K562 (cell line): ENCODE data around the gene CCDC195. TPM values are rescaled to one million over a fixed set of nuclear protein-coding genes. Genes with fewer than 3 reads are reported as not detected.

ENCODE experiments used
- ATAC-seq: fragments of 200-7000 bp; cut with Tn5 transposase; 3 replicates; pipeline ENCODE4 v1.9.1; 2020; ENCODE audit warnings: moderate library complexity
- BruUV-seq: library from RNA; stranded (reverse); fragments of 400-500 nt; replicated peaks from 2 replicates; lab custom pipeline; 2021; lab: Mats Ljungman, UMichigan
- CTCF ChIA-PET: fragments of 300-600 bp; formaldehyde crosslinking; extraction: SDS; loops from one replicate; lab custom pipeline; 2021; ENCODE audit warnings: low intra/inter-chr PET ratio; lab: Yijun Ruan, JAX
- POLR2A ChIA-PET: fragments of 300-600, 350-650 bp; sonication (Branson Sonifier 250); formaldehyde crosslinking; extraction: SDS; loops from one replicate; lab custom pipeline; 2021; ENCODE audit warnings: antibody characterized with exemption, inconsistent platforms; lab: Yijun Ruan, JAX
- DNase-seq, 4 experiments: peaks; one replicate each; pipeline versions ENCODE4 v3.0.0 to v3.0.0-alpha.2; 2011 to 2018; ENCODE audit warnings: low spot score in 3 of 4, mixed read lengths in 3 of 4; ENCODE audit errors: extremely low read depth in 1 of 4
- FAIRE-seq: peaks from 2 replicates; lab custom pipeline; 2011; peaks lifted over from hg19 to GRCh38; lab: Jason Lieb, UNC
- H2AFZ ChIP-seq: 2 replicates; pipeline ENCODE4 v1.6.0; 2011; ENCODE audit warnings: low read depth, low read length, control low read depth, inconsistent platforms
- H3K27ac ChIP-seq: fragments of 200-600 bp; 3 replicates; pipeline ENCODE4 v1.8.0; 2011; ENCODE audit warnings: low read depth, mild to moderate bottlenecking, control low read depth, inconsistent platforms, low read length, moderate library complexity, mixed read lengths; ENCODE audit errors: extremely low read depth
- H3K27me3 ChIP-seq, 2 experiments: fragments of 300-600 bp in 1 of 2; 2 replicates in 1 of 2; 3 replicates in 1 of 2; pipeline versions ENCODE4 v1.6.0 to v1.8.0; 2011; ENCODE audit warnings: inconsistent platforms in 2 of 2, low read length in 2 of 2, mild to moderate bottlenecking in 1 of 2, mixed read lengths in 1 of 2, moderate library complexity in 1 of 2; ENCODE audit not compliant: control insufficient read depth in 2 of 2, insufficient read depth in 2 of 2
- H3K36me3 ChIP-seq: fragments of 300-600 bp; 3 replicates; pipeline ENCODE4 v1.8.0; 2011; ENCODE audit warnings: mild to moderate bottlenecking, low read length, inconsistent platforms; ENCODE audit not compliant: control insufficient read depth, insufficient read depth
- H3K4me1 ChIP-seq, 2 experiments: fragments of 200-600 bp in 1 of 2; replicated peaks in 1 of 2; 2 replicates in 1 of 2; 3 replicates in 1 of 2; pipeline versions ENCODE4 v1.5.1 to v1.8.0; 2011; ENCODE audit warnings: inconsistent platforms in 2 of 2, low read length in 2 of 2, mild to moderate bottlenecking in 1 of 2, mixed read lengths in 1 of 2, moderate library complexity in 1 of 2; ENCODE audit not compliant: control insufficient read depth in 2 of 2, insufficient read depth in 2 of 2
- H3K4me2 ChIP-seq: 2 replicates; pipeline ENCODE4 v1.6.1; 2011; ENCODE audit warnings: low read length, control low read depth, inconsistent platforms, mixed read lengths; ENCODE audit not compliant: insufficient read depth
- H3K4me3 ChIP-seq: fragments of 200-600 bp; sonication (generic), shearing (Covaris generic); 2 replicates; pipeline ENCODE4 v1.5.1; 2016; ENCODE audit warnings: control low read depth, inconsistent platforms
- H3K79me2 ChIP-seq: fragments of 200-600 bp; 3 replicates; pipeline ENCODE4 v1.8.0; 2011; ENCODE audit warnings: low read length, inconsistent platforms; ENCODE audit not compliant: control insufficient read depth, insufficient read depth
- H3K9ac ChIP-seq, 2 experiments: 2 replicates each; pipeline versions ENCODE4 v1.6.0 to v1.6.1; 2011; ENCODE audit warnings: low read depth in 2 of 2, low read length in 2 of 2, control low read depth in 1 of 2, inconsistent platforms in 1 of 2, mild to moderate bottlenecking in 1 of 2, mixed read lengths in 1 of 2; ENCODE audit not compliant: insufficient read depth in 1 of 2
- H3K9me1 ChIP-seq: one replicate; pipeline ENCODE4 v1.6.0; 2011; ENCODE audit warnings: inconsistent platforms, mild to moderate bottlenecking, low read length, moderate library complexity; ENCODE audit not compliant: control insufficient read depth, insufficient read depth
- H3K9me3 ChIP-seq: replicated peaks from 2 replicates; pipeline ENCODE4 v1.5.1; 2011; ENCODE audit warnings: low read depth, low read length, inconsistent platforms; ENCODE audit not compliant: control insufficient read depth, insufficient read depth
- H4K20me1 ChIP-seq: replicated peaks from 2 replicates; pipeline ENCODE4 v1.6.1; 2011; ENCODE audit warnings: low read length, inconsistent platforms, mixed read lengths; ENCODE audit not compliant: control insufficient read depth, insufficient read depth
- ARID4B ChIP-seq: sonication (generic); formaldehyde crosslinking; IDR thresholded peaks from 2 replicates; pipeline ENCODE4 v1.8.0; 2022; ENCODE audit warnings: mild to moderate bottlenecking, missing genetic modification reagents
- HBP1 ChIP-seq: fragments of 450-650 bp; formaldehyde crosslinking; IDR thresholded peaks from 2 replicates; pipeline ENCODE4 v1.4.0; 2022; ENCODE audit warnings: missing genetic modification characterization
- RAD21 ChIP-seq, 2 experiments: fragments of 250-450 bp in 1 of 2; fragments of 450-650 bp in 1 of 2; sonication (Bioruptor Pico) in 1 of 2; formaldehyde crosslinking in 1 of 2; IDR thresholded peaks in 1 of 2; conservative IDR thresholded peaks in 1 of 2; 2 replicates each; pipeline versions ENCODE4 v1.4.0 to v1.8.0; 2020 to 2022; ENCODE audit warnings: mild to moderate bottlenecking in 2 of 2, moderate library complexity in 1 of 2
- RFX1 ChIP-seq: fragments of 450-650 bp; IDR thresholded peaks from 2 replicates; pipeline ENCODE4 v1.6.1; 2016; ENCODE audit warnings: mild to moderate bottlenecking, moderate library complexity
- SMC3 ChIP-seq: conservative IDR thresholded peaks from 2 replicates; pipeline ENCODE4 v1.6.1; 2011; ENCODE audit warnings: low read depth, low read length, improper control_type of control experiment; ENCODE audit not compliant: insufficient read depth
- ZHX1 ChIP-seq: fragments of 150-350 bp; conservative IDR thresholded peaks from 2 replicates; pipeline ENCODE4 v1.6.1; 2014; ENCODE audit warnings: low read length
- ZNF449 ChIP-seq: fragments of 250-450 bp; sonication (Bioruptor Pico); IDR thresholded peaks from 2 replicates; pipeline ENCODE4 v1.8.0; 2022; ENCODE audit warnings: moderate library complexity, mild to moderate bottlenecking, inconsistent platforms
- ZNF639 ChIP-seq, 2 experiments: fragments of 200-800 bp in 1 of 2; sonication (Bioruptor generic) in 1 of 2; sonication (generic) in 1 of 2; formaldehyde crosslinking in 1 of 2; IDR thresholded peaks in 1 of 2; conservative IDR thresholded peaks in 1 of 2; 2 replicates each; pipeline versions ENCODE4 v1.5.0 to v1.6.1; 2016 to 2020; ENCODE audit warnings: missing compliant biosample characterization in 1 of 2, missing genetic modification characterization in 1 of 2, missing genetic modification reagents in 1 of 2
- in situ Hi-C: fragments of 300-500 bp; cut with MboI; formaldehyde crosslinking; loops from 4 replicates; pipeline ENCODE4 v1.15.0; 2018; ENCODE audit warnings: inconsistent platforms, mixed read lengths
- intact Hi-C: fragments of 100-400 bp; cut with micrococcal nuclease; formaldehyde crosslinking; loops from 2 replicates; pipeline ENCODE4 v1.14.2; 2022
- polyA plus RNA-seq, 8 experiments: library from polyadenylated mRNA; depleted of rRNA in 4 of 8; stranded (reverse) in 5 of 8; unstranded in 3 of 8; fragments of >200 nt; fragmentation: Nextera tagmentation in 2 of 8; fragmentation: Illumina TruSeq in 1 of 8; extraction: Ambion mirVana in 2 of 8; extraction: Trizol in 1 of 8; gene quantifications; 2 replicates each; pipeline versions ENCODE4 v1.2.1 to v1.2.3, GENCODE V29; 2011 to 2014; ENCODE audit warnings: inconsistent platforms in 1 of 8, missing spikeins in 1 of 8
- total RNA-seq, 7 experiments: library from RNA; depleted of rRNA in 6 of 7; stranded (reverse); fragments of >200 nt in 6 of 7; fragmentation: Illumina TruSeq in 2 of 7; extraction: Trizol in 2 of 7; gene quantifications; 2 replicates each; pipeline versions ENCODE4 v1.2.1 to v1.2.3, GENCODE V29; 2011 to 2021; ENCODE audit warnings: low replicate concordance in 1 of 7

CCDC195 gene
- total and polyA plus RNA-seq, 9 of the 15 experiments (the other 6 are each of a cell fraction or from before 2014, with no cell fraction given), result not detected

GRCh38 chr2:224658780-224659405, 57.3 kb downstream of the CCDC195 start:
- H3K9me1 ChIP-seq, result no peaks in the 10 kb centered on the region
- H3K79me2 ChIP-seq, result no peaks in the 10 kb centered on the region
- H3K27ac ChIP-seq, result no peak overlapping the region
- BruUV-seq, result no TSS peak
- in situ Hi-C loops, result no loop called here
- no peaks in the 10 kb centered on the region for H4K20me1 ChIP-seq
- POLR2A ChIA-PET, result no interaction called here
- ATAC-seq (no peak), FAIRE-seq (no peak), DNase-seq (no peak)
- intact Hi-C loops, result no loop called here
- H3K9ac ChIP-seq, result no peak overlapping the region
- CTCF ChIA-PET, result no interaction called here
- no peak overlapping the region for H2AFZ ChIP-seq
- no peaks in the 10 kb centered on the region for H3K9me3 ChIP-seq
- H3K4me3 ChIP-seq, result no peak overlapping the region
- H3K36me3 ChIP-seq, result no peaks in the 10 kb centered on the region
- H3K4me1 ChIP-seq, result no peaks in the 10 kb centered on the region; a peak in 1 of 5 replicates
- 0 out of 5 replicates have a peak, but pooled peaks cover 0 to 6% of the 10 kb centered on the region in 2 experiments for H3K27me3 ChIP-seq
- no peak overlapping the region for H3K4me2 ChIP-seq
- TF ChIP-seq ARID4B (CRISPR knock-in tag) (no peak), HBP1 (no peak), SMC3 (no peak), RFX1 (no peak), ZHX1 (no peak), ZNF639 (CRISPR knock-in tag; conservative IDR thresholded peaks at IDR 0.05 in 1 of 2, IDR thresholded peaks at IDR 0.05 in 1 of 2) (no peak), RAD21 (CRISPR knock-in tag; conservative IDR thresholded peaks at IDR 0.05 in 1 of 2, IDR thresholded peaks at IDR 0.05 in 1 of 2) (no peak), ZNF449 (CRISPR knock-in tag) (no peak)
